H1 (cell line): ENCODE measurements around the gene CAPN10. TPM values are rescaled to one million over a fixed set of nuclear protein-coding genes. Genes with fewer than 3 reads are reported as not detected.

Source experiments
- CHD7 ChIP-seq: fragments of 300-600 bp; sonication (generic); IDR thresholded peaks from 2 replicates; pipeline ENCODE4 v1.7.1; 2012; ENCODE audit warnings: low read length, moderate library complexity, mild to moderate bottlenecking, inconsistent platforms; ENCODE audit not compliant: insufficient replicate concordance
- CTBP2 ChIP-seq: IDR thresholded peaks from 2 replicates; pipeline ENCODE4 v1.7.0; 2011; ENCODE audit warnings: borderline replicate concordance, mild to moderate bottlenecking, moderate library complexity, mixed read lengths, low read length; ENCODE audit not compliant: insufficient read depth, insufficient read length
- GABPA ChIP-seq: IDR thresholded peaks from 2 replicates; pipeline ENCODE4 v1.6.1; 2011; ENCODE audit warnings: mild to moderate bottlenecking, low read length, moderate library complexity, borderline replicate concordance; ENCODE audit not compliant: insufficient read depth
- MAFK ChIP-seq: IDR thresholded peaks from 2 replicates; pipeline ENCODE4 v1.6.1; 2012; ENCODE audit warnings: low read depth, mild to moderate bottlenecking, improper control_type of control experiment, low read length
- RXRA ChIP-seq: IDR thresholded peaks from 2 replicates; pipeline ENCODE4 v1.6.1; 2011; ENCODE audit warnings: low read depth, mild to moderate bottlenecking, low read length, moderate library complexity; ENCODE audit not compliant: insufficient read depth
- SAP30 ChIP-seq: fragments of 300-600 bp; sonication (generic); IDR thresholded peaks from 2 replicates; pipeline ENCODE4 v1.7.1; 2012; ENCODE audit warnings: low read length, moderate library complexity, mild to moderate bottlenecking, inconsistent platforms; ENCODE audit not compliant: insufficient read depth, insufficient replicate concordance
- SIN3A ChIP-seq, 2 experiments: IDR thresholded peaks in 1 of 2; conservative IDR thresholded peaks in 1 of 2; 2 replicates each; pipeline ENCODE4 v1.6.1; 2011 to 2012; ENCODE audit warnings: low read length in 2 of 2, improper control_type of control experiment in 1 of 2, low read depth in 1 of 2, mild to moderate bottlenecking in 1 of 2
- SIX5 ChIP-seq: IDR thresholded peaks from 2 replicates; pipeline ENCODE4 v1.6.1; 2011; ENCODE audit warnings: mild to moderate bottlenecking, low read depth, low read length
- SP2 ChIP-seq: IDR thresholded peaks from 2 replicates; pipeline ENCODE4 v1.6.1; 2012; ENCODE audit warnings: mild to moderate bottlenecking, low read length, inconsistent platforms
- SRF ChIP-seq: IDR thresholded peaks from 2 replicates; pipeline ENCODE4 v1.6.1; 2011; ENCODE audit warnings: mild to moderate bottlenecking, low read depth, low read length, moderate library complexity
- TAF7 ChIP-seq: optimal IDR thresholded peaks from 2 replicates; pipeline ENCODE3; 2011; ENCODE audit warnings: low read depth, mild to moderate bottlenecking, inconsistent platforms, low read length, moderate library complexity, borderline replicate concordance
- polyA plus RNA-seq, 7 experiments: library from polyadenylated mRNA; depleted of rRNA in 3 of 7; stranded (reverse) in 5 of 7; unstranded in 2 of 7; fragments of >200 nt in 5 of 7; fragments of 200-250 nt in 2 of 7; gene quantifications; 1 replicate in 5 of 7; 2 replicates in 1 of 7; 4 replicates in 1 of 7; pipeline versions ENCODE4 v1.2.1 to v1.2.3, GENCODE V29; 2011 to 2013; ENCODE audit warnings: missing spikeins in 2 of 7, mixed read lengths in 2 of 7
- total RNA-seq: library from RNA; stranded (reverse); fragmentation: NEBNext Ultra II Directional; extraction: Animal tissue kit (Norgen Biotek cat#: 25700); gene quantifications from 2 replicates; pipeline ENCODE4 v1.2.1, GENCODE V29; 2021

CAPN10 gene
- total and polyA plus RNA-seq, 2 of the 8 experiments (the other 6 are each of a cell fraction or from before 2014, with no cell fraction given), result 30.7 to 39.8 TPM

DNA sequence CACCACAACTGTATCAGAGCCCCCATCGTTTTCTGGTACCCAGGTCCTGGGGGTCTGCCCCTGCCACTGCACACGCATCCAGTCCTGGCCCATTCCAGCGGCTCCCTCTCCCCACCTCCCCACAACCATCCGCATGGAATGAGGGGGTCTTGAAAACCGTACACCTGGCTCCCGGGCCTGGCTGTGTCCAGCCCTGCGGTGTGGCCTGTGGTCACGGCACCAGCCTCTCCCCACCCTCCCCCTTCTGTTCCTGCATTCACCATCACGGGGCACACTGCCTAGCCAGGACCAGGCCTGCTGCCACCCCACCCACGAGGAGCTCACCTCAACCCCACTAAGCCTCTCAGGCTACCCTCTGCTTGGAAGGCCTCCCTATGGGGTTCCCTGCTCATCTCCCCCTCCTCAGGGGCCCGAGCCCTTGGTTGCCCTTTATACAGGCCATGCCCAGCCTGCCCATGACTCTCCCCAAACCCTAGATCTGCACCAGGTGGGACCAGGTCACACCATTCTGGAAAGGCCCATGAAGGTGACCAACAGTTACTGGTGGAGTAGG lies 50.1 kb downstream of the CAPN10 start (continued):
- no peak for TF ChIP-seq CHD7
- TF ChIP-seq CTBP2, result no peak
- TF ChIP-seq GABPA, result no peak
- no peak for TF ChIP-seq SRF
- TF ChIP-seq SIN3A (conservative IDR thresholded peaks at IDR 0.05 in 1 of 2, IDR thresholded peaks at IDR 0.05 in 1 of 2; ENCODE audit: low read depth in 1 of 2, low read length in 2 of 2), result no peak
- no peak for TF ChIP-seq RXRA
- TF ChIP-seq SIX5, result no peak
- TF ChIP-seq SAP30, result no peak
- TF ChIP-seq TAF7, result no peak
- TF ChIP-seq MAFK, result no peak
- TF ChIP-seq SP2, result no peak
